Fibroblast of peridontal ligament (primary cell): ENCODE data around the gene LIPJ.

Source experiments
- DNase-seq: peaks from one replicate; pipeline ENCODE4 v3.0.0-alpha.2; 2010; ENCODE audit errors: extremely low read depth

LIPJ gene

GRCh38 chr10:88586462-88586861 lies at the start of gene LIPJ:
Gene LIPJ (plus strand): TSS chr10:88586762. CDS start chr10:88590688, 3,926 bp downstream.
- DNase-seq: no peak

- peak; percentile 42 for DNase-seq
Observed at GRCh38 chr10:88537322-88537721, 49.2 kb upstream of the LIPJ start.

GRCh38 chr10:88538048-88538447 lies 48.5 kb upstream of the LIPJ start:
- DNase-seq: peak; percentile 98

DNA sequence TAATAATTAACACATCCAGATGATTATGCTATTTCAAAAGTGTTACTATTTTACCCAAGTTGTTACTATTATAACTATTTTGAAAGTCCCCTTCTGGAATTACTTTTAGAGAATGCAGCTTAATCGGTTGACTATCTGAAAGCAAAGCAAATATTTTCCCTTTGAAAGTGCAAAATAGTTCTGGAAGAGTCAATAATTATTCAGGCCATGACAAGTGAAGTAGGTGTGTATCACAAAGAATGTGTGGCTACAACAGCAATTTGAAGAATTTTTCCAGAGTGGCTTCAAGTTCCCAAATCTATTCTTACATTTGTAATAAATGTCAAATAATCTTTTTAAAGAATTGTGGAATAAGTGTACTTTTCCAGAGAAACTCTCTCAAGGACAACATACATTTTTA lies 46.2 kb upstream of the LIPJ start:
- DNase-seq: no peak

- DNase-seq: no peak
Observed at GRCh38 chr10:88541116-88541626, 45.4 kb upstream of the LIPJ start.

DNA sequence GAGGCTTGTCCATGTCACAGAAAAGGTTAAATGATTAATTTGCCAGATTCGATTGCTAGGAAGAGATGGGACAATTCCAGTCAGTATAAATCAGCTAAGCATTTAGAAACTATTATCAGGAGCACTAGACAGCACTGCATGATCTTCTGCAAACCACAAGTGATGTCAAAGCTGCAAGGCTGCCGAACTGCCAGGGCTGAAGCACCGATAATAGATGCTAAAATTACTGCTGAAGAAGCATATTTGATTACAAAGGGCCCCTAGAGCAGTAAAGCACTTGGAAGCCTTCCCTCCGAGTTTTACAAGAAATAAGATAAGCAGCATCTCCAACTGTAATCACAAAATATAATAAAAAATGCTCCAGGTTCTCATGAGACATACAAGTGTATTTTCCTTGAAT lies 44.0 kb upstream of the LIPJ start:
- no peak for DNase-seq

GRCh38 chr10:88544140-88544870 lies 42.3 kb upstream of the LIPJ start:
- DNase-seq: no peak

DNA sequence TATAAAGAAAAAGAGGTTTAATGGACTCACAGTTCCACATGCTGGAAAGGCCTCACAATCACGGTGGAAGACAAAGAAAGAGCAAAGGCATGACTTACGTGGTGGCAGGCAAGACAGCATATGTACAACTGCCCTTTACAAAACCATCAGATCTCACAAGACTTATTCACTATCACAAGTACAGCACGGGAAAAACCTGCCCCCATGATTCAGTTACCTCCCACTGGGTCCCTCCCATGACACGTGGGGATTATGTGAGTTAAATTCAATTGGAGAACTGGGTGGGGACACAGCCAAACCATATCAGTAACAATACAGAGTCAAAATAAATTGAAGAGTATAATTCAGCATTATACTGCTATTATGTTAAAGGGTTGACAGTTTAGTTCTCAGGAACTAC lies 41.2 kb upstream of the LIPJ start:
- DNase-seq: no peak

GRCh38 chr10:88546497-88546896 lies 40.1 kb upstream of the LIPJ start:
- DNase-seq: no peak

DNA sequence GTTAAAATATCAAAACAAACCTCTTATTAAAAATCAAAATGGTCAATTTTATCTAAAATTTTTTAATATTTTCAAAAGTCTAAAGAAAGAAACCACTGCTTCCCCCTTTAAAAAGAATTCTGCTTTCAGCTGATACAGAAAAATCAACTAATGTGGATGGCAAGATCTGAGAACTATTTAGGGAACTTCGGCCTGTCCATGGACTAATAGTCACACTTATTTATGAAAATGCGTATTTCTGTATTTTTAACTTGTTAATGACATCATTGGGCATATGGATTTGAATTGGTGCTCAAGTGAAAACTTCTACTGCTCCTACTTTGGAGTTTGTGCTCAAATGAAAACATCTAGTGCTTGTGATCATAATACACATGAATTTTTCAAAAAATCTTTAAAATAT lies 35.3 kb upstream of the LIPJ start:
- no peak for DNase-seq

DNA sequence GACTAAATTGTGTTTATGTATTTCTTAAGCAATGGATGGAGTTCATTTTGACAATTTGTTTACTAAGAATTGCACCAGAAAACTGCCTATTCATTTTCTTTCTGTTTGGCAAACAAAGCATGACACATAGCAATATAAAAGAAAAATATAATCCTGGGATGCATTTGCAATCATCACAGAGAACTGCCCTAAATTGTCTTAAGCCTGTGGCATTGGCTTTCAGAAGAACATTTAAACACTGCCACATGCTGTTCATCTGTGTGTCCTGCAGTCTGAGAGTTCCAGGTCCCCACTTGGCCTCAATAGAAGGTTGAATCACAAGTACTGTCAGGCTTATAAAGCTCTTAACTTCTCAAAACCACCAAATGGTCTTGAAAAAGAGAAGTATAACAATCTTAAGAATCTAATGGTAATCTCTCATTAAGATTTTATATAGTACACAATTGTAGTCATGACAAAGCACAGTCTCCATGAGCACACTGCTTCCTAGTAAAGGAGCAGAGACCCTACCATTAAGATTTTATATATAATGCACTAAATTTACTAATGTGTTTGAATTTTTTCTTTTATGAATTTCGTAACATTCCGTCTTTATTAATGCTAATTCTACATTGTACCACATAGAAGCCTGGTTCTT lies 33.3 kb upstream of the LIPJ start:
- DNase-seq: peak; percentile 94

- no peak for DNase-seq
Observed at GRCh38 chr10:88555190-88555908, 31.2 kb upstream of the LIPJ start.

DNA sequence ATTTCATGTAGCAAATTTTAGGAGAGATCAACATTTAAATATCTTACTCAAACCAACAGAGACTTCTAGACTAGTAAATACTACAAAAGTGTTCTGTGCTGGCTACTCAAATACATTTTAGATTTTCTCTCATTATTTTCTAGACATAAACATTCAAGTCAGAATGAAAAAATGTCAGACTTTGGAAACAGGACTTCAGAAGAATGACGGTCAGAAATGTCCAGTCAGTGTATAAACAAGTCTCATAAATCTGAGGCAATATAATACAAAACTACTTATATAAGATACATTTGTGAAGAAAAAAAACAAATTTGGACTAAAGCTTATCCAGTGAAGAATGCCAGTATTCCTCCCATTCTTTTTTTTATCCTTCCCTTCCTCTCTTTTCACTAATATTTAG lies 29.3 kb upstream of the LIPJ start:
- peak; percentile 64 for DNase-seq

GRCh38 chr10:88557658-88558057 lies 28.9 kb upstream of the LIPJ start:
- DNase-seq: peak; percentile 91

GRCh38 chr10:88562152-88562551 lies 24.4 kb upstream of the LIPJ start:
- DNase-seq: no peak

DNA sequence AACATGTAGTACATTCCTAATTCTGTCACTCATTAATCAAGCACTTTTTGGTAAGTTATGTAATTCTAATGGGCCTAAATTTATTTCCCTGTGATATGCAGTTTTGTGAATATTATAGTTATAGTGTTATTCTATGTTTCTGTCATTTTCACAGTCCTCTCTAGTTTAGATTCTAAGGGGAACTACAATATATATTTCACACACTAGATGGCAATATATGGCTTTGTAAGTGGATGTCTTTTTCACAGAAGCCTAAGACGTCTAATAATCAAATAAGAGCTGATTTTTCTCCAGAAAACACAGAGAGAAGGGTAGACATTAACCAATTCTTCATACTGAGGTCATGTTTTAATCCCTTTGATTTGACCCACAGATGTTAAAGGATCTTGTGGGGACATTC lies 21.5 kb upstream of the LIPJ start:
- DNase-seq: peak; percentile 75

GRCh38 chr10:88582411-88582805 lies 4.2 kb upstream of the LIPJ start:
- DNase-seq: no peak

DNA sequence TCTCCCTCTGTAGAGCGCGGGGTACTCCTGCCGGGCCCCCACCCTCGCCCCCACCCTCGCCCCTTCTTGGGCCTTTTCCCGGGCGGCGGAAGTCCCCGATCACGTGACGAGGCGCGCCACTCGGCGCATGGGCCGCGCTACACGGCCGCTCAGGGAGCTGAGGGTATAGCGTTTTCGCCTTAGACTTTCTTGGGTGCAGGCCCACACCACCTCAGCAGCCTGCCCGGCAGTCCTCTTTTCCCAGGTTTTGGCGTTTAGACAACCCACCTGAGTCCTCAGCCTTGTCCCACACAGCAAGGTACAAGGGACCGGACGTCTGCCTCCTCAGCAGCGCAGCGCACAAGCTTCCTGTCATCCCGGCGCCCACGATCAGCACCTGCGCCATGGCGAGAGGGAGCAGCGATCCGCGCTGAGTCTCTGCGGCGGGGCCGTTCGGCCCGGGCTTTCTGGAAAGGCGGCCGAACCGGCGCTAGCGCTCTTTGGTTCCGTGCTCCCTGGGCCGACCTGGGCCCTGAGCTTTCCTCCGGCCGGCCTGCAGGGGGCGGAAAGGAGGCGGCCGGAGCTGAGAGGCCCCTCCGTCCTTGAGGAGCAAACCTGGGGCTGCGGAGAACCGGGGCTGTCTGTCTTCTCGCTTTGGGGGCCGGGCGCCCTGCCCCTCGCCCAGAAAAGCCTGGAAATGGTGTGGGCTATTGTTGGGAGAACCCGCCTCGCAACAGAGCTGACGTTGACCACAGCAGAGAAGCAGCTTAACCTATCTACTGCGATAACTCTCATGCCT lies 3.6 kb upstream of the LIPJ start, which contains the start of gene RNLS:
TSS of gene RNLS (minus strand) at position 513 of the 778 bp plus-strand sequence.
- peak; percentile 60 for DNase-seq

GRCh38 chr10:88583584-88583957 lies 3.0 kb upstream of the LIPJ start:
- no peak for DNase-seq

DNA sequence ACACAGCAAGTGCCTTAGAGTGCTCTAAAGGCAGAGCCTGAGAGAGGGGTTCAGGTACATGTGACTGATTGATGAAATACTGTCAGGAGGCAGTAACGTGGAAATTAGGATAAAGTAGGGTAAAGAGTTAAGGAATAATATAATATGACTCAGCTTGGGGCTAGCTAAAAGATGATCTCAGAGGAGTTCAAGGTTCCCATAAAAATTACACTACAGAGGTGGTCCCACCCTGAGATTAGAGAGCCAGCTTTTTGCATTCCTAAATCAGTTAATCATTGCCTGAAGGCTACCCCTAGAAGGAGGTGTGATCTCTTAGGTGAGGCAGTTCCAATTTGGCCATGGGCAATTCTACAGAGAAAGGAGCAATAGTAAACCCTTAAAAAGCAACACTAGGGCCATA lies 5.8 kb downstream of the LIPJ start:
- no peak for DNase-seq

GRCh38 chr10:88592906-88593305 lies 6.3 kb downstream of the LIPJ start:
- DNase-seq: no peak

GRCh38 chr10:88594482-88594881 lies 7.9 kb downstream of the LIPJ start:
- no peak for DNase-seq
